GM12878 (cell line): ENCODE data around the gene AIMP2. TPM values are rescaled to one million over a fixed set of nuclear protein-coding genes. Genes with fewer than 3 reads are reported as not detected.

Experiments used
- ATAC-seq: fragments of 200-7000 bp; cut with Tn5 transposase; 3 replicates; pipeline ENCODE4 v1.9.1; 2020; ENCODE audit warnings: mild to moderate bottlenecking, moderate library complexity
- BruUV-seq: library from RNA; stranded (reverse); fragments of 400-500 nt; replicated peaks from 2 replicates; lab custom pipeline; 2021; lab: Mats Ljungman, UMichigan
- CTCF ChIA-PET: fragments of 300-600 bp; sonication (Branson Sonifier 250); formaldehyde crosslinking; extraction: SDS; loops from one replicate; lab custom pipeline; 2021; ENCODE audit warnings: inconsistent platforms; lab: Yijun Ruan, JAX
- POLR2A ChIA-PET: fragments of 350-600 bp; formaldehyde crosslinking; extraction: SDS; loops from one replicate; lab custom pipeline; 2021; ENCODE audit warnings: inconsistent platforms; lab: Charles Lee
- RAD21 ChIA-PET: fragments of 300-600 bp; sonication (Branson Sonifier 250); formaldehyde crosslinking; loops from one replicate; lab custom pipeline; 2023; ENCODE audit warnings: antibody characterized with exemption; ENCODE audit not compliant: unreplicated experiment; lab: Charles Lee
- SMC1A ChIA-PET: fragments of 300-600 bp; sonication (Branson Sonifier 250); formaldehyde crosslinking; loops from one replicate; lab custom pipeline; 2023; ENCODE audit not compliant: unreplicated experiment, uncharacterized antibody; lab: Charles Lee
- DNase-seq: peaks from one replicate; pipeline ENCODE4 v3.0.0-alpha.2; 2011; ENCODE audit warnings: low read depth, low spot score
- FAIRE-seq: peaks from 3 replicates; lab custom pipeline; 2011; peaks lifted over from hg19 to GRCh38; lab: Jason Lieb, UNC
- H2AFZ ChIP-seq: 2 replicates; pipeline ENCODE4 v1.6.0; 2011; ENCODE audit warnings: low read depth, low read length, control low read depth; ENCODE audit not compliant: control insufficient read depth
- H3K27ac ChIP-seq: 2 replicates; pipeline ENCODE4 v1.5.1; 2011; ENCODE audit warnings: control low read depth; ENCODE audit not compliant: control insufficient read depth, insufficient read depth
- H3K27me3 ChIP-seq, 2 experiments: replicated peaks in 1 of 2; 2 replicates each; pipeline versions ENCODE4 v1.6.0 to v1.6.1; 2011; ENCODE audit warnings: low read length in 1 of 2; ENCODE audit not compliant: control insufficient read depth in 2 of 2, insufficient read depth in 2 of 2
- H3K36me3 ChIP-seq, 2 experiments: 2 replicates each; pipeline ENCODE4 v1.5.1; 2011; ENCODE audit warnings: low read length in 1 of 2; ENCODE audit not compliant: control insufficient read depth in 2 of 2, insufficient read depth in 2 of 2
- H3K4me1 ChIP-seq: 2 replicates; pipeline ENCODE4 v1.6.1; 2011; ENCODE audit warnings: mild to moderate bottlenecking, low read length, moderate library complexity, mixed read lengths; ENCODE audit not compliant: control insufficient read depth, insufficient read depth
- H3K4me2 ChIP-seq: 2 replicates; pipeline ENCODE4 v1.6.0; 2011; ENCODE audit warnings: control low read depth; ENCODE audit not compliant: control insufficient read depth, insufficient read depth
- H3K4me3 ChIP-seq: fragments of 200-600 bp; sonication (generic); 2 replicates; pipeline ENCODE4 v1.5.1; 2016
- H3K79me2 ChIP-seq: 2 replicates; pipeline ENCODE4 v1.6.0; 2011; ENCODE audit warnings: low read length; ENCODE audit not compliant: control insufficient read depth, insufficient read depth
- H3K9ac ChIP-seq: 2 replicates; pipeline ENCODE4 v1.8.0; 2011; ENCODE audit warnings: low read length, control low read depth, mixed read lengths; ENCODE audit not compliant: control insufficient read depth, insufficient read depth
- H3K9me3 ChIP-seq: replicated peaks from 3 replicates; pipeline ENCODE4 v1.5.1; 2011; ENCODE audit warnings: mild to moderate bottlenecking, low read length; ENCODE audit not compliant: control insufficient read depth, insufficient read depth
- H4K20me1 ChIP-seq: 2 replicates; pipeline ENCODE4 v1.6.0; 2011; ENCODE audit not compliant: control insufficient read depth, insufficient read depth
- CHD2 ChIP-seq: IDR thresholded peaks from 2 replicates; pipeline ENCODE4 v1.6.1; 2011; ENCODE audit warnings: low read depth, low read length, improper control_type of control experiment, borderline replicate concordance
- HDAC2 ChIP-seq: fragments of 200-600 bp; sonication (generic); IDR thresholded peaks from 2 replicates; pipeline ENCODE4 v1.6.1; 2017
- KLF5 ChIP-seq: fragments of 450-650 bp; IDR thresholded peaks from 2 replicates; pipeline ENCODE4 v1.6.1; 2014; ENCODE audit warnings: mild to moderate bottlenecking; ENCODE audit not compliant: partially characterized antibody
- NFYB ChIP-seq: IDR thresholded peaks from 2 replicates; pipeline ENCODE4 v1.6.1; 2011; ENCODE audit warnings: low read depth, mild to moderate bottlenecking, low read length, improper control_type of control experiment, moderate library complexity; ENCODE audit not compliant: insufficient read depth
- POLR2A ChIP-seq: IDR thresholded peaks from 2 replicates; pipeline ENCODE4 v1.6.1; 2011; ENCODE audit warnings: low read depth, mild to moderate bottlenecking, low read length
- SMC3 ChIP-seq: IDR thresholded peaks from 2 replicates; pipeline ENCODE4 v1.6.1; 2011; ENCODE audit warnings: low read length, improper control_type of control experiment, borderline replicate concordance
- WGBS: methylation state at CpG from one replicate; pipeline ENCODE4 v1.1.6; 2016; ENCODE audit warnings: low lambda C conversion rate; ENCODE audit not compliant: insufficient replicate concordance, insufficient coverage; ENCODE audit errors: missing lambda C conversion rate; 5-methylcytosine and 5-hydroxymethylcytosine counted together
- in situ Hi-C: fragments of 300-500 bp; cut with MboI; formaldehyde crosslinking; loops from 9 replicates; pipeline ENCODE4 v1.14.3; 2018; ENCODE audit warnings: mixed read lengths
- intact Hi-C: fragments of 100-400 bp; cut with micrococcal nuclease; formaldehyde crosslinking; loops from one replicate; pipeline ENCODE4 v1.14.2; 2022; ENCODE audit not compliant: unreplicated experiment
- polyA plus RNA-seq, 11 experiments: library from polyadenylated mRNA; depleted of rRNA in 4 of 11; unstranded in 6 of 11; stranded (reverse) in 5 of 11; fragments of >200 nt; fragmentation: Nextera tagmentation in 4 of 11; fragmentation: Illumina TruSeq in 1 of 11; extraction: Ambion mirVana in 4 of 11; extraction: Trizol in 1 of 11; gene quantifications; 1 replicate in 1 of 11; 2 replicates in 10 of 11; pipeline versions ENCODE4 v1.2.1 to v1.2.3, GENCODE V29; 2011 to 2016; ENCODE audit warnings: inconsistent platforms in 2 of 11, missing spikeins in 2 of 11, low read depth in 1 of 11
- total RNA-seq, 4 experiments: library from RNA; depleted of rRNA in 3 of 4; stranded (reverse); fragments of >200 nt in 3 of 4; fragmentation: Illumina TruSeq in 1 of 4; extraction: Trizol in 1 of 4; gene quantifications; 2 replicates each; pipeline versions ENCODE4 v1.2.1 to v1.2.3, GENCODE V29; 2013 to 2021

The AIMP2 gene
- total and polyA plus RNA-seq, 10 of the 15 experiments (the other 5 are each of a cell fraction or from before 2014, with no cell fraction given) = 46.7 to 130 (median 70.5) TPM

GRCh38 chr7:6020371-6021286 lies 11.6 kb downstream of the AIMP2 start:
- ChIA-PET POLR2A (interaction anchor here (1.5 kb wide), 1 partner anchor 25 kb away, joined by 3 read pairs; no protein-coding TSS in a partner anchor), CTCF (interaction anchor here (0.6 to 0.7 kb wide), 2 partner anchors 161 to 495 kb away, joined by 3 to 4 read pairs; no protein-coding TSS in a partner anchor), RAD21 (no interaction called here), SMC1A (interaction anchor here (0.7 to 1.3 kb wide), 2 partner anchors 12 to 86 kb away, joined by 3 read pairs; no protein-coding TSS in a partner anchor)
- no peak for TF ChIP-seq KLF5
- Histone ChIP-seq H3K27ac (no peak overlapping the region), H3K27me3 (no peaks in the 10 kb centered on the region), H3K9me3 (no peaks in the 10 kb centered on the region), H3K36me3 (peaks cover 16 to 35% of the 10 kb centered on the region in 2 experiments), H3K4me3 (no peak overlapping the region), H2AFZ (no peak overlapping the region), H3K9ac (no peak overlapping the region), H3K79me2 (no peaks in the 10 kb centered on the region), H3K4me2 (no peak overlapping the region), H3K4me1 (peaks cover 12% of the 10 kb centered on the region), H4K20me1 (no peaks in the 10 kb centered on the region)
- in situ Hi-C loops = no loop called here
- DNase-seq (no peak), ATAC-seq (no peak), FAIRE-seq (no peak)
- no TSS peak for BruUV-seq
- WGBS = 100% methylated on average over 11 of the region's 11 CpGs
- intact Hi-C loops = no loop called here

- ATAC-seq (no peak), DNase-seq (no peak)
- SMC1A ChIA-PET = no interaction called here
- Histone ChIP-seq H3K4me2 (no peak overlapping the region), H3K27ac (no peak overlapping the region)
- no TSS peak for BruUV-seq
- 57% methylated on average over 3 of the region's 3 CpGs for WGBS
- TF ChIP-seq KLF5 (no peak), SMC3 (no peak), NFYB (no peak), CHD2 (no peak), HDAC2 (no peak), POLR2A (0 out of 2 replicates have a peak, but pooled peaks have one; percentile 23)
- TF ChIP-seq, all 136 proteins: peak for 1
- Histone ChIP-seq H2AFZ (no peak overlapping the region), H3K79me2 (no peaks in the 10 kb centered on the region), H3K27me3 (no peaks in the 10 kb centered on the region), H3K9ac (no peak overlapping the region), H3K4me1 (peaks cover 13% of the 10 kb centered on the region), H3K4me3 (no peak overlapping the region), H4K20me1 (no peaks in the 10 kb centered on the region), H3K36me3 (peaks cover 18 to 42% of the 10 kb centered on the region in 2 experiments), H3K9me3 (no peaks in the 10 kb centered on the region)
- RAD21 ChIA-PET = no interaction called here
- in situ Hi-C loops = no loop called here
- POLR2A ChIA-PET = interaction anchor here (0.5 kb wide), 1 partner anchor 907 kb away, joined by 4 read pairs; no protein-coding TSS in a partner anchor
- no peak for FAIRE-seq
- intact Hi-C loops = no loop called here
- CTCF ChIA-PET = no interaction called here
These were observed 13.6 kb downstream of the AIMP2 start for GRCh38 chr7:6022707-6023106.
